Fibroblast of peridontal ligament (primary cell): ENCODE data around the gene PSMD5.
A peak's percentile ranks its signal among the peaks of the same experiment; 100 is the strongest.

Experiments used
- DNase-seq: peaks from one replicate; pipeline ENCODE4 v3.0.0-alpha.2; 2010; ENCODE audit errors: extremely low read depth

PSMD5 gene

DNA sequence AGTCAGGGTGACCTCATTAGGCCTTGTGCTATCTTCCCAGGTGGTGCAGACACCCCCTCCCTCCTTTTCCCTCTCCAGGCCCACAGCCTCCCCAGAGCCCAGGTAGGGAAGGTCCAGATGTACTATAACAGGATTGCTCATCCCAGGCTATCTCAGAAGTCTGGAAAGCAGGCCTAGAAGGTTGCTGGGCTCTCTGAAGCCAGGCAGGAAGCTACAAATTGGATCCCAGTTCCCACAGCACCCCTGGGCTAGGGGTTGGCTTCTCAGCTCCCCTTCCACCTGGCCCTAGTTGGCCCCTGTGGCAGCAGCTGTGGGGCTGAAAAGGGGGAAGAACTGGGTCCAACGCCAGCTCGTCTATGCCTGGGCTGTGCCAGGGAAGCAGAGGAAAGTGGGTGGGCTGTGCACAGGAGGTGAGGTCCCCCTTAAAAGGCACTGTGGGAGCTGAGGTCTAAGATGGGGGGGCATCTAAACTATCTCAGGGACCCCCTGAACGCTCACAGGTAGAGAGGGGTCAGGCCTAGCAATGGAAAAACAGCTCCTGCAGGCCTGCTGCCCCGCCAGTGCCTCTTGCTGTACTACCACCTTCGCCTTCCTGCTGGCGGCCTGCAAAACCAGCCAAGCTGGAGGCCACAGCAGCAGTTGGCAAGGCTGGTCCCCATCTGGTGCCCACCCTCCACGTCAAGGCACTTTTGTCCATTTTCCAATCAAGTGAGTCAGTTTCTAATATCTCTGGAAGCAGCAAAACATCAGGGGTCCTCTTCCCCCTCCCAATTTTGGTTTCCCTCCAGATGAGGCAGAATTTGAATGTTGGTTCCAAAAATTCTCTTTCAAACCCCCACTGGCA lies 13.3 kb upstream of the PSMD5 start:
- no peak for DNase-seq

DNA sequence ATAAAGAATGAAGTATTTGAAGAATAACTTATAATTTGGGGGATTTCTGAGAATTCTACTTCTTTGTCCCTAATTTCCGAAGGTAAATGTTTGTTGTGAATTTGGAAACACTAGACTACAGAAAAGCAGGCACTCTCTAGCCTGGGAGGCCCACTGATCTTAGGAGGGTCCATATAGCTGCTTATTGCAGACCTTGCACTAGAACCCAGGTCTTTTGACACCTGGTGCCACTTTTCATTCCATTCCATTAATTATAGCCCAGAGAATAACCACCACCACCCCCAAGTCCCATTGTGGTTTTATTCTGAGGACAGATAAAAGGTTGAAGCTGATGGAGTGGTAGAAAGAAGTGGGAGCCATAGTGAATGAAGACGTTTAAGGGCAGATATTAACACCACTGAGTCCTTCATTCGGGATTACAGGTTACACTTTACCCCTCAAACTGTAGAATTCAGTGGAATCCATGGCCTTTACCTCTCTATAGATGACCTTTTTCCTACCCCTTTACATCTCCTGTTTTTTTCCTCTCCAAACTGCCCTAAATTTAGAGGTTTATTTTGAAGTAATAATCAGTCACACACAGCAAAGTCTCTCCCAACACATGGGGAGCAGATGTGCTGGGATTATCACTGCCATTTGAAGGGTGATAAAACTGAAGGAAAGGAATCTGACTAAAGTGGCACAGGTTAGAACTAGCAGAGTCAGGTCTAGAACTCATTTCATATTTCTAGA lies 12.0 kb upstream of the PSMD5 start:
- DNase-seq = no peak

DNA sequence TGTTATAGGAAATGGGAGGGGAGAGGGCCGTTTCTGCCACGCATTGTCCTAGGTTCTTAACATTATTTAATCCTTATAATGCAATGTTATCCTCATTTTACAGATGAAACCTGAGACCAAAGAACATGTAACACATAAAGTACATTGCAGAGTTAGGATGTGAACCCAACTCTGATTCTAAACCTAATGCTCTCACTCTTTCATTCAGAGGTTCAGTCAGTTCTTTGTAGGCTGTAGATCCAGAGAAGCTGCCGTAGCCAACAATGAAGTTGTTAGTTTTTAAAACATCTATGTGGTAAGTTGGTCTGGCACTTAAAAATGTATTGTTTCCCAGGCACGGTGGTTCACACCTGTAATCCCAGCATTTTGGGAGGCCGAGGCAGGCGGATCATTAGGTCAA lies 10.5 kb upstream of the PSMD5 start:
- DNase-seq = no peak

DNA sequence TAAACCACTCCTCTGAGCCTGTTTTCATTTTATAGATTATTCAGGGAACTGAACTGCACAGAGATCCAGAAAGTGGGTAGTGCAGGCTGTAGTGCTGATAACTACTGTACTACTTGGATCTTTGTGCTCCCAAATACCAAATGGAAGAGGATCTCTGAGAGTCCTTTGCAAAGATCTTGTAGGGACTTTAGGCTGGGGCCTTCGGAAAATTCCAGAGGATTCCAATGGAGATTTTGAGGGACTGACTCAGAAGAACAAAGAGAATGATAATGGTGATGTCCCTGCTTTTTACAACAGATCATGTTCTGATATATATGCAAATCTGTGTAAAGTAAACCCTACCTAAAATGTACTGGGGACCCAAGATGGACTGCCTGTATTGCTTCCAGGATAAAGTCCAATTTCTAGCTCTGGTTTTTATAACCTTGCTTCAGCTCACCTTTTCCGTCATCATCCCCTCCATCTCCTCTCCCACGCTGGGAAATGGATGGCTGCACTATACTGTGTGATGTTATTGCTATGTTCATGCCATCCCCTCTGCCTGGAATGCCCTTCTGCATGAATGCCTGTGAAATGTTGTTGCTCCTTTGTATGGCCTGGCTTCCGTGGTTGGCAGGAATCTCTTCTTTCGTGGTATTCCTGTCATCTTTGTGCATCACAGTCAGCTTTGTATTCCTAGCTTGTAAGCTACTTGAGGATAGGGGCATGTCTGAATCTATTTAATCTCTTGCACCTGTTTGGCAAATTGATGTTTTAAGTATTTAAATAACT lies 9.7 kb upstream of the PSMD5 start:
- DNase-seq = no peak

DNA sequence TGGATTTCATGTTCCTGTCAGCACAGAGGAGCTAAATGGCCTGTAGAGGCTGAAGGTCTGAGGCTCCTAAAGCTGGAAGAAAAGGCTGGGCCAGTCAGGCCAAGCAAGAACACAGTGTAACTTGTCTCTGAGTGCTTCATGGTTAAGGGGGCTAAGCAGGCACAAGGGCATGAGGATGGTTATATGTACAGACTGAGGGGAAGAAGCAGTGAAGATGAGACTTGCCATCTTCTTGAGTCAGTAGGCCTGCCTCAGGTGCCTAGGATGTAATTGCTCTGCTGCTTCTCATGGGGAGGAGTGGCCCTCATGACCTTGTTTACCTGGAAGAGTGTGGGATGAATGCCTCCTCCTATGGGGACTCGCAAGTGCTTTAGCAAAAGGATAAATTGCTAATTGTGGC lies 8.7 kb upstream of the PSMD5 start:
- DNase-seq = no peak

DNA sequence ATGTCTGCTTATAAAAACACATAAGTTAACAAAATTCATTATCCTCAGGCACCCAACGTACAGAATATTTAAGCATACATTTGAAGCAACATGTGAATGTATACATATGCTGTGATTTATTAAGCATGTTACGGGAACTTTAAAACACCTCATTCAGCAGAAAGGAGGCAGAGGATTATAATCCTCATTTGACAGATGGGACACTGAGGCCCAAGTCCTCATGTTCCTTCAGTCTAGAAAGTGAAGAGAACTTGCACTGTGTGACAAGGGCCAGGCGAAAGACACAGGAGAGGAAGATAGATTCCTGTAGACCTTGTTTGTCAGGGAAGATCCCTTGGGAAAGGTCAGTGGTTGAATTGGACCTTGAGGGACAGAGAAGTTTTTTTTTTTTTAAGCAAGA lies 7.6 kb upstream of the PSMD5 start:
- DNase-seq = no peak

DNA sequence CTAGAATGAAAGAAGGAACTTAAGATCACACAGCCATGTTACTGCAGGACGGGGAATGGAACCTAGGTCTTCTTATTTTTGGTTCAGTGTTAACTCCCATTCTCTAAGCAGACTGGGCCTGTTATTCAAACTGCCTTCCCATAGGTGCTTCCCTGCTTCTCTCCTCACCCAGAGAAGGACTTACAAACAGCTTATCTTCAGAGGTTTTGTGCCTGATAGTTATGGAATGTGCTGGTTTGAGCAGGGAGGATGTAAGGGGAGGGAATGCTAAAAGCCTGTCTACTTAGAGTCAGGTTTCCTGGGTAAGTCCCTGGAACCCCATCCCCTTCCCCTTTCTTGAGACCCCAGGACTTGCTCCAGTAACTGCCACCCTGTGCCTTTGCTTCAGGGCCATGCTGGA lies 4.2 kb upstream of the PSMD5 start:
- no peak for DNase-seq

DNA sequence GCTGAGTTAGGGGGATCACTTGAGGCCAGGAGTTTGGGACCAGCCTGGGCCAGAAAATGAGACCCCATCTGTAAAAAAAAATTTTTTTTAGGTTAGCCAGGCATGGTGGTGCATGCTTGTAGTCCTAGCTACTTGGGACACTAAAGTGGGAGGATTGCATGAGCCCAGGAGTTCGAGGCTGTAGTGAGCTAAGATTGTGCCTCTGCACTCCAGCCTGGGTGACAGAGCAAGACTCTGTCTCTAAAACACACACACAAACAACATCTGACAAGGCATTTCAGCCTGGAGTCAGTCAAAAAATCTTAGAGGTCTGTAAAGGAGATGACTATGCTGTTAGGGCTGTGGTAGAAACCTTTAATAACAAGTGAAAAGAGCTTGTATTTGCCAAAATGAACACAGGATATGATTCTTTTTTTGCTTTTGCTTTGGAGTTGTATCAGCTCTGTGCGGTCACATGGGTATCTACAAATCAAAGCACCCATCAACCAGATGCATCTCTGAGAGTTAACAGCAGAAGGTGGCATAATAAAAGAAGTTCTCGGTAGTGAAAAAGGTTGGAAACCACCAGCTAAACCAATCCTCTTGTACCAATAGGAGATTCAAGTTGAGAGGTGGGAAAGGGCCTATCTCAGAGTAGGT lies 3.6 kb upstream of the PSMD5 start:
- DNase-seq = no peak

DNA sequence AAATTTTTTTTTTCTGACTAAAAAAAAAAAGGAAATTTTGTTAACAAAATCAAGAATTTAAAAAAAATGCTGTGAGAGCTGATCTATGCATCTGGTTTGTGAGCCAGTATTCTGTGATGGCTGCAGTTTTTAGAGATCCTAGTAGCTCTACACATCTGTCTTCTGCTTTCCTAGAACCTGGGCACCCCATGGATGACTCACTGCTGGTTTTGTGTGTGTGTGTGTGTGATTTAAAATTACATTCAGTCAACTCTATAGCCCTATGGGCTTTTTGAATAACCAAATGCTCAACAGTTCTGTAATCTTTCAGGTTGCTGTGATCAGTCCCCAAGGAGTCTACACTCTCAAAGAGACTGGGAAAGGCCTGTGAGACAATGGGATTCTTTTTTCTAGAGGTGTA lies 2.5 kb upstream of the PSMD5 start:
- peak; percentile 21 for DNase-seq

DNA sequence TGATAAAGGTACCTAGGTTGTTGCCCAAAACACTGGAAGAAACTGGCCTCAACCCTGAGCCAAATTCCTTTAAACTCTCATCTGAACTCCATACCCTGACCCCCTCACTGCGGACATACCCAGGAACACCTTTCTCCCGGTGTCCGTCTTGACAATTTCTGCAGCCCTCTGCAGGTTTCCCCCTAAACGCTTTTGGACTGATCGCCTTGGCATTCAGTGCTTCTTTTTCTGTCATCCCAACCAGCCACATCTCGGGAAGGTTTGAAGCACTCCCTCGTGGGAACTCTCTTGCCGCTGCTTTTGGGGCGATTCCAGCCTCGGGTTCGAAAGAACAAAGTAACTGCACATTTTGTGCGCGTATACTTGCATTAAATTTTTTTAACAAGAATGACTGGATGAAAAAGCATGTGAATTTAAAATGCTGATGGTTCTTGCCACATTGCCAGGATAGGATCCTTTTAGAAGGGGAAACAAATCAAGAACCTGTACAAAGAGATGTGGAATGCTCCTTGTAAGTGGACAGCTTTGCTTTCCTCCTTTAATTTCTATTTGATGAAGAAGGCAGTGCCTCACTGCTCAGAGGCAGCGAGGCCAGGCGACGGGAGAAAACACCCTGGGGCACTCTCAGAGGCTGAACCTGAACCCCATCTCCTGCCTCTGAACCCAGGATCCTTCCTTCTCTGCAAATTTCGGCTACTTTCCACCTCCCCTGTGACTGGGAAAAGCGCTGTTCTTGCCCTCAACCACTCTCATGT lies 615 bp downstream of the PSMD5 start:
- DNase-seq = peak; percentile 34

DNA sequence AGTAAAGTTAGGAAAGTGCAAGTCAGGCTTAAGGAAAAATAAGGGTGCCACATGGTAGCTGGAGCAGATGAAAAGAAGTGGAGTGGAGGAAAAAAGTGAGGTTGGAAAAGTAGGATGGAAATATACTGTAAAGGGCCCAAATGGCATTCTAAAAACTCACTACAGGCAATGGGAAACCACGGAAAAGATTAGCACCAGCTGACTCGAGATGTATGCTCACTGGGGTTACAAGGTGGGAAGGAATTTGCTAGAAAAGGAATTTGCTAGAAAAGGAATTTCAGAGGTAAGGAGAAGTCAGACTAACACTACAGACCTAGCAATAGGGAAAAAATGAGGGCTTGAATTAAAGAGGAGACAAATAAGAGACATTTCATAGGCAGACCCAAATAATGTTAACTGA lies 3.6 kb downstream of the PSMD5 start:
- peak; percentile 11 for DNase-seq

DNA sequence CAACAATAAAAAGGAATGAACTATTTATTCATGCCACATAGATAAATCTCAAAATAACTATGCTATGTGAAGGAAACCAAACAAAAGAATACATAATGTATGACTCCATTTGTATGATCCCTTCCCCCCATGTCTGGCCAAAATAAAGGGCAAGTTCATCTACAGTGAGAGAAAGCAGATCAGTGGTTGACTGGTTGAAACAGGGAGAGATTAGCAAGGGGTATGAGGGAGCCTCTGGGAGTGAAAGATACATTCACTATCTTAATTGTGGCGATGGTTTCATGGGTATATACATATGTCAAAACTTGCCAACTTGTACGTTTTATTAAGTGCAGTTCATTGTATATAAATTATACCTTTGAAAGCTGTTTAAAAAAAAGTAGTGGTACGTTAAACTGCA lies 4.8 kb downstream of the PSMD5 start:
- no peak for DNase-seq

DNA sequence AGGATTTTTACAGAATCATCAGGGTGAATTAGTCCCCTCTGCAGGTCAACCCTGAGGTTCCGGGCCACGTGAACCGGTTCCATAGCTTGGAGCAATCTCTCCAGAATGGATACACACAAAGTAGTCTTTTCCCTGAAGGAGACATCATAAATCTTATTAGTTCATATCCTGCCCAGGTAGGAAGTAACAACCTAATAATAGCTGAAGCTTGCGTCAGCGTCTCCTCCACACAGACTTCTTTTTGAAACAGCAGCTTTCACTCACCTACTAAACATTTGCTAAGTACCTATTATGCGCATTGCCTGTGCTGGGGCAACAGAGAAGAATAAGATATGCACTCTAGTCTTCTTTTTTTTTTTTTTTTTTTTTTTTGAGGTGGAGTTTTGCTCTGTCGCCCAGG lies 9.4 kb downstream of the PSMD5 start:
- no peak for DNase-seq

DNA sequence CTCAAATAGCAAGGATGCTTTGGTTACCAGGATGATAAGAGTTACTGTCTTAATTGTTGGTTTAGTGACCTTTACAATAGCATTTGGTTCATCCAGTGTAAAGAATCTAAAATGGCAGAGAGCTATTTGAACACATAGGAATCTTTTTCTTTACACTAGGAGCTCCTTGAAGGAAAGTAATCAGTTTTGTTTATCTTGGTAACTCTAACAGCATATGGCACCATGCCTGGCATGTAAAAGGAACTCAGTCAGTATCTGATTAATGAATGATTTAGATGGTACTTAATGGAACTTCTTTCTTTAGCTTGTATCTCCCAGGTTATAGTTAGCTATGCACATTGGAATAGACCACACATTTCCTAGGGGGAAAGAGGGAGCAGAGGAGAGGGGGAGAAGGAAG lies 9.9 kb downstream of the PSMD5 start:
- no peak for DNase-seq

DNA sequence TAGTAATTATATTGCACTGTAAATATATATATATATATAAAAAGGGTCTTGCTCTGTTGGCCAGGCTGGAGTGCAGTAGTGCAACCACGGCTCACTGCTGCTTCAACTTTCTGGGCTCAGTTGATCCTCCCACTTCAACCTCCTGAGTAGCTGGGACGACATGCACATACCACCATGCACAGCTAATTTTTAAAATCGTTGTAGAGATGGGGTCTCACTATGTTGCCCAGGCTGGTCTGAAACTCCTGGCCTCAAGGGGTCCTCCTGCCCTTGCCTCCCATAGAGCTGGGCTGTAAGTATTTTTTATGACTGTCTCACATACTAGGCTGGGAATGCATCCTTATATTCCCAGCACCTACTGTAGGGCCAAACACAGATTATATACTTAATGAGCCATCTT lies 11.9 kb downstream of the PSMD5 start:
- no peak for DNase-seq

DNA sequence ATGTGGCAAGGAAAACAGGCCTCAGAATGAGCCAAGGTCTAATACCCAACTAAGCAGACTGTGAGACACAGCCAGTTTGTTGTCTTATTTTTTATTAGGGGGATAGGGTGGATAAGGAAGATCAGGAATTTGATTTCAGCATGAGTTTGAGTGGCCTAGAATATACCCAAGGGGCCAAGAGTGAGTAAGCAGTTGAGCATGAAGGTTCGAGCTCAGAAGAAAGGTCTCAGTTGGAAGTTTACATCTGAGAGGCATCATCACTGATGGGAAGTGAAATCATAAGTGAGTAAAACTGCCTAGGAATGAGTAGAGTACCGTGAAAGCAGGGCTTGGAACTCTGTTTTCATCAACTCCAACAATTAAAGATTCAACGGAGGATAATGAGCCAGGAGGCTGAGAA lies 12.6 kb downstream of the PSMD5 start:
- peak; percentile 58 for DNase-seq

DNA sequence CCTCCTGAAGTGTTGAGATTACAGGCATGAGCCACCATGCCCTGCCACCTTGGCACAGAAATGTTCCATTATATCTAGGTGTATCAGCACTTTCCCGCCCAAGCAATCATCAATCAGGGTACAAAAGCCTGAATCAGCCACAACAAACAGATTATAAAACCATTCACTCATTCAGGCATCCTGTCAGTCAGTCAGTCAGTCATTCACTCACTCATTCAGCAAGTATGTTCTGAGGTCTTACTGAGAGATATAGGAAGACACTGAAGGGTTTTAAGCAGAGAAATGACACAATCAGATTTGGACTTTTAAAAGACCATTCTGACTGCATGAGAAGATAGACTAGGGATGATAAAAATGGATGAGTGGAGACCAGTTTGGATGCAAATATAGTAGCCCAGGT lies 13.1 kb downstream of the PSMD5 start:
- no peak for DNase-seq

DNA sequence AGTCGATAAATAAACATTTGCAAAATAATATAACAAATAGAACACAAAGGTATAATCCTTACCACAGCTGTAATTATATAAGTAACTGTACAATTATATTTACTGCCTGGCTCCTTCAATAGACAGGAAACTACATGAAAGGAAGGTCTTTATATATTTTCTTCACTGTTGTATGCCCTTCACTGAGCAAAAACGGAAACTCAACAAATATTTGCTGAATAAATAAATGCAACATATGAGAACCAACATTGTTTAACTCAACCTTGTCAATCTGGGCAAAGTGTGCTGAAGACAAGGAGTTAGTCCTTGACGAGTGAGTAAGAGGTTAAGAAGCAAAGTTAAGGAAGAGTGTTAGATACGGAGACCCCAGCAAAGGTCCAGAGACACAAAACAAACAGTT lies 22.6 kb downstream of the PSMD5 start:
- no peak for DNase-seq

DNA sequence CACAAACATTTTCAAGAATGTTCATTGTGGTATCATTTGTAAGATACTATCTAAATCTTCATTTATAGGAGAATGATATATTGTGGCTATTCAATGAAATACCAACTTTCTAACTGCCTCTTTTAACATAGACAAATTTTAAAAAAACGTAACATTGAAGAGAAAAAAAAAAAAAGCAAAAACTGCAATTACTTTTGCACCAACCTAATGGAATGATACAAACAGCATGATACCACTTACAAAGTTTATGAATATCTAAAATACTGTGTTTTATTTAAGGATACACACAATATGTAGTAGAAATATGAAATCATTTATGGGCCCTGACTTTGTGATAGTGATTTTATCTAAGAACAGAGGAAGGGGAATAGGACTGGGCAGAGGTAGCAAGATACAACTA lies 24.1 kb downstream of the PSMD5 start:
- no peak for DNase-seq

DNA sequence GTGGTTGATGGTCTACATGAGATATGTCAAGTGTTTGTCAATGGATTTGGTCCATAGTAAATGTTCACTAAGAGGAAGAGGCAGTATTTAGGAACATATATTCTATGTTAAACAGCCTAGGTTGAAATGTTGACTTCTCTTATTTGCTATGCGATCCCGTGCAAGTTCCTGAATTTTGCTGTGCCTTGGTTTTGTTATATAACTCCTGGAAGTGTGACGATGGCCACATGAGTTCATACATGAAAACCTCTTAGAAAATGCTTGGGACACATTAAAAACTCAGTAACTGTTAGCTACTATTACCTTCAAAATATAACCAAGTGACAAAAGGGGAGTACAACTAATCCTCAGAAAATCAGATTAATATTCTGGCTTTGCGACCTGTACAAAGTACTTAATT lies 27.6 kb downstream of the PSMD5 start:
- DNase-seq = no peak

DNA sequence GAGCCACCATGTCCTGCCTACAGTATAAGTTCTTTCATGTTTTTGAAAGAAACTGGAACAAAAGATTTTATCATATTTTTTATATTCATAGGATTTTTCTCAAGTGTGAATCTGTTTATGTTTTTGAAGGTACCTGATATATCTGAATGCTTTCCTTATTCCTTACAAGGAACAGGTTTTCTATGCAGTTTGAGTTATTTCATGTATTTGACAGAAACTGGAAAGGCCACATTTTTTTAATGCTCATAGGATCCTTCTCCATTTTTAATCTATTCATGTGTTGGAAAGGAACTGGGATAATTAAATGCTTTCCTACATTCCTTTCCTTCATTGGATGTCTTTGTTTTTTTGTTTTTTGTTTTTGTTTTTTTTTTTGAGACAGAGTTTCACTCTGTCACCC lies 33.8 kb downstream of the PSMD5 start:
- DNase-seq = no peak
